Ovary (tissue), 3 donors: ENCODE measurements around the gene CLNS1A.

Source experiments
- EP300 ChIP-seq: sonication (generic); formaldehyde crosslinking; IDR thresholded peaks from one replicate; pipeline ENCODE4 v1.6.1; 2017; ENCODE audit warnings: antibody characterized with exemption
- POLR2A ChIP-seq: fragments of 450-650 bp; IDR thresholded peaks from one replicate; pipeline ENCODE4 v1.6.1; 2017; ENCODE audit warnings: antibody characterized with exemption, mild to moderate bottlenecking, moderate library complexity
- TF ChIP-seq, protein P1 (sequence below), 3 donors: fragments of 450-650 bp in 2 of 3; fragments of 200-600 bp in 1 of 3; IDR thresholded peaks; one replicate each; pipeline versions ENCODE4 v1.5.1 to v1.8.0; 2016 to 2022; ENCODE audit warnings: antibody characterized with exemption in 3 of 3, mild to moderate bottlenecking in 1 of 3
- donor health status: DM: no; HTN: no; CAD: no.

DNA sequence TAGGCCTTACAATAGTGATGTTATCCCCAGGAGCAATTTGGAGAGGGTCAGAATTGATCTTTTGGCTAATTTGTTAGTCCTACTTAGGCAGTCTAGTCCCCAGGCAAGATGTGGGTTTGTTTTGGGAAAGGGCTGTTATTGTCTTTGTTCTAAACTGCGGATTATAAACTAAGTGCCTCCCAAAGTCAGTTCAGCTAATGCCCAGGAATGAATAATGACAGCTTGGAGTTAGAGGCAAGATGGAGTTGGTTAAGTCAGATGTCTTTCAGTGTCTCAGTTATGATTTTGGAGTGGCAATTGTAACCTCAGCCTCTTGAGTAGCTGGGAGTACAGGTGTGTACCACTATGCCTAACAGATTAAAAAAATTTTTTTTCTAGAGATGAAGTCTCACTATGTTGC, 7.3 kb upstream of the CLNS1A start:
- TF ChIP-seq EP300: no peak
- TF ChIP-seq, protein P1, sequence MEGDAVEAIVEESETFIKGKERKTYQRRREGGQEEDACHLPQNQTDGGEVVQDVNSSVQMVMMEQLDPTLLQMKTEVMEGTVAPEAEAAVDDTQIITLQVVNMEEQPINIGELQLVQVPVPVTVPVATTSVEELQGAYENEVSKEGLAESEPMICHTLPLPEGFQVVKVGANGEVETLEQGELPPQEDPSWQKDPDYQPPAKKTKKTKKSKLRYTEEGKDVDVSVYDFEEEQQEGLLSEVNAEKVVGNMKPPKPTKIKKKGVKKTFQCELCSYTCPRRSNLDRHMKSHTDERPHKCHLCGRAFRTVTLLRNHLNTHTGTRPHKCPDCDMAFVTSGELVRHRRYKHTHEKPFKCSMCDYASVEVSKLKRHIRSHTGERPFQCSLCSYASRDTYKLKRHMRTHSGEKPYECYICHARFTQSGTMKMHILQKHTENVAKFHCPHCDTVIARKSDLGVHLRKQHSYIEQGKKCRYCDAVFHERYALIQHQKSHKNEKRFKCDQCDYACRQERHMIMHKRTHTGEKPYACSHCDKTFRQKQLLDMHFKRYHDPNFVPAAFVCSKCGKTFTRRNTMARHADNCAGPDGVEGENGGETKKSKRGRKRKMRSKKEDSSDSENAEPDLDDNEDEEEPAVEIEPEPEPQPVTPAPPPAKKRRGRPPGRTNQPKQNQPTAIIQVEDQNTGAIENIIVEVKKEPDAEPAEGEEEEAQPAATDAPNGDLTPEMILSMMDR (IDR thresholded peaks at IDR 0.05): no peak
- TF ChIP-seq POLR2A: no peak
